Activated CD4-positive, alpha-beta T cell treated with anti-CD3 and anti-CD28 coated beads, Interleukin-2, amount 50 U/mL, for 4 hours (primary cell): ENCODE measurements around the gene CRIP1.

Source experiments
- DNase-seq, 2 experiments: peaks; one replicate each; pipeline ENCODE4 v3.0.0-alpha.2; 2020

CRIP1 gene

GRCh38 chr14:105482486-105483110, 4.1 kb upstream of the CRIP1 start:
- no peak for DNase-seq

GRCh38 chr14:105483300-105484068, 3.2 kb upstream of the CRIP1 start:
- DNase-seq = no peak

- DNase-seq = peak; percentile 62 to 65
Observed at GRCh38 chr14:105484069-105484996, 2.4 kb upstream of the CRIP1 start.

- no peak for DNase-seq
Observed at GRCh38 chr14:105484997-105485393, 1.7 kb upstream of the CRIP1 start.

GRCh38 chr14:105485739-105486162, 935 bp upstream of the CRIP1 start:
- DNase-seq = no peak

- no peak for DNase-seq
Observed at GRCh38 chr14:105486974-105487448, 325 bp downstream of the CRIP1 start.

- DNase-seq = peak in 1 of 2 experiments; percentile 40
Observed at GRCh38 chr14:105487449-105487985, 831 bp downstream of the CRIP1 start.

GRCh38 chr14:105487986-105488777, 1.5 kb downstream of the CRIP1 start:
- DNase-seq = no peak

- no peak for DNase-seq
Observed at GRCh38 chr14:105488781-105489541, 2.3 kb downstream of the CRIP1 start.

- DNase-seq = peak; percentile 84 to 85
Observed at GRCh38 chr14:105489542-105490266, 3.0 kb downstream of the CRIP1 start.

- DNase-seq = no peak
Observed at GRCh38 chr14:105490267-105490571, 3.5 kb downstream of the CRIP1 start.

- peak; percentile 98 to 99 for DNase-seq
Observed at GRCh38 chr14:105490572-105491365, 4.1 kb downstream of the CRIP1 start, which contains the start of gene TEDC1. Gene TEDC1 (plus strand): TSS chr14:105491246. CDS start chr14:105491376, 130 bp downstream.

GRCh38 chr14:105491366-105491973, 4.8 kb downstream of the CRIP1 start:
- DNase-seq = peak; percentile 76 to 79

- no peak for DNase-seq
Observed at GRCh38 chr14:105492031-105492970, 5.6 kb downstream of the CRIP1 start.

GRCh38 chr14:105492971-105493871, 6.5 kb downstream of the CRIP1 start:
- no peak for DNase-seq

- DNase-seq = no peak
Observed at GRCh38 chr14:105493921-105494605, 7.4 kb downstream of the CRIP1 start.

- no peak for DNase-seq
Observed at GRCh38 chr14:105494606-105494929, 7.9 kb downstream of the CRIP1 start.
